Osteoblast (primary cell): ENCODE data around the gene LANCL2. TPM values are rescaled to one million over a fixed set of nuclear protein-coding genes. Genes with fewer than 3 reads are reported as not detected.

Experiments used
- DNase-seq: peaks from one replicate; pipeline ENCODE4 v3.0.0; 2011; ENCODE audit warnings: low spot score, mixed read lengths; ENCODE audit not compliant: insufficient read length; ENCODE audit errors: missing footprints
- H2AFZ ChIP-seq: 2 replicates; pipeline ENCODE4 v1.6.0; 2011; ENCODE audit warnings: mild to moderate bottlenecking, low read length
- H3K27ac ChIP-seq: 2 replicates; pipeline ENCODE4 v1.5.1; 2011; ENCODE audit warnings: mild to moderate bottlenecking, low read depth, low read length, moderate library complexity
- H3K27me3 ChIP-seq: 2 replicates; pipeline ENCODE4 v1.6.0; 2012; ENCODE audit warnings: mild to moderate bottlenecking, control low read depth, inconsistent platforms, low read length, moderate library complexity; ENCODE audit not compliant: insufficient read depth
- H3K36me3 ChIP-seq: 2 replicates; pipeline ENCODE4 v1.5.1; 2011; ENCODE audit warnings: mild to moderate bottlenecking, low read length, control low read depth, moderate library complexity; ENCODE audit not compliant: insufficient read depth
- H3K4me1 ChIP-seq: 2 replicates; pipeline ENCODE4 v1.5.1; 2011; ENCODE audit warnings: mild to moderate bottlenecking, low read length, control low read depth, moderate library complexity; ENCODE audit not compliant: insufficient read depth
- H3K4me2 ChIP-seq: 2 replicates; pipeline ENCODE4 v1.6.0; 2011; ENCODE audit warnings: mild to moderate bottlenecking, low read length; ENCODE audit not compliant: insufficient read depth
- H3K4me3 ChIP-seq: fragments of 200-600 bp; sonication (generic); 3 replicates; pipeline ENCODE4 v1.5.1; 2012; ENCODE audit warnings: mild to moderate bottlenecking, low read length, inconsistent platforms; ENCODE audit not compliant: insufficient read depth
- H3K79me2 ChIP-seq: 2 replicates; pipeline ENCODE4 v1.6.0; 2012; ENCODE audit warnings: mild to moderate bottlenecking, low read length, control low read depth, inconsistent platforms; ENCODE audit not compliant: insufficient read depth
- H3K9me3 ChIP-seq: 2 replicates; pipeline ENCODE4 v1.5.1; 2011; ENCODE audit warnings: low read depth, low read length, control low read depth
- H4K20me1 ChIP-seq: 2 replicates; pipeline ENCODE4 v1.6.0; 2012; ENCODE audit warnings: mild to moderate bottlenecking, low read length, control low read depth; ENCODE audit not compliant: insufficient read depth
- CTCF ChIP-seq: IDR thresholded peaks from 2 replicates; pipeline ENCODE4 v1.5.1; 2011; ENCODE audit warnings: mild to moderate bottlenecking, low read depth, low read length, moderate library complexity; ENCODE audit errors: extremely low read depth
- total RNA-seq: library from RNA; depleted of rRNA; stranded (reverse); fragments of >200 nt; gene quantifications from 2 replicates; pipeline ENCODE4 v1.2.3, GENCODE V29; 2012

The LANCL2 gene
- total RNA-seq, 1 donor = 19.2 TPM

- Histone ChIP-seq H3K27me3 (no peaks in the 10 kb centered on the region), H3K4me2 (peak overlapping the region; percentile 80), H3K9me3 (no peaks in the 10 kb centered on the region), H3K79me2 (peaks cover 2% of the 10 kb centered on the region), H3K36me3 (no peaks in the 10 kb centered on the region), H2AFZ (no peak overlapping the region), H3K27ac (peak overlapping the region; percentile 72), H3K4me1 (peaks cover 32% of the 10 kb centered on the region), H3K4me3 (peak overlapping the region; percentile 27), H4K20me1 (peaks cover 22% of the 10 kb centered on the region)
- no peak for TF ChIP-seq CTCF
- peak; percentile 96 for DNase-seq
Measured at GRCh38 chr7:55477781-55478374, 112.7 kb downstream of the LANCL2 start.

- no peak for TF ChIP-seq CTCF
- peak overlapping the region; percentile 80 for H3K4me2 ChIP-seq
- H3K27me3 ChIP-seq = no peaks in the 10 kb centered on the region
- no peak overlapping the region for H2AFZ ChIP-seq
- H3K4me1 ChIP-seq = peaks cover 32% of the 10 kb centered on the region
- H3K4me3 ChIP-seq = peak overlapping the region; percentile 5
- H3K9me3 ChIP-seq = no peaks in the 10 kb centered on the region
- peaks cover 2% of the 10 kb centered on the region for H3K79me2 ChIP-seq
- H4K20me1 ChIP-seq = peaks cover 26% of the 10 kb centered on the region
- no peaks in the 10 kb centered on the region for H3K36me3 ChIP-seq
- peak overlapping the region; percentile 72 for H3K27ac ChIP-seq
- DNase-seq = no peak
Measured at GRCh38 chr7:55478700-55479099, 113.6 kb downstream of the LANCL2 start.

GRCh38 chr7:55481155-55481554, 116.0 kb downstream of the LANCL2 start:
- TF ChIP-seq CTCF = no peak
- H3K4me1 ChIP-seq = peaks cover 27% of the 10 kb centered on the region

DNA sequence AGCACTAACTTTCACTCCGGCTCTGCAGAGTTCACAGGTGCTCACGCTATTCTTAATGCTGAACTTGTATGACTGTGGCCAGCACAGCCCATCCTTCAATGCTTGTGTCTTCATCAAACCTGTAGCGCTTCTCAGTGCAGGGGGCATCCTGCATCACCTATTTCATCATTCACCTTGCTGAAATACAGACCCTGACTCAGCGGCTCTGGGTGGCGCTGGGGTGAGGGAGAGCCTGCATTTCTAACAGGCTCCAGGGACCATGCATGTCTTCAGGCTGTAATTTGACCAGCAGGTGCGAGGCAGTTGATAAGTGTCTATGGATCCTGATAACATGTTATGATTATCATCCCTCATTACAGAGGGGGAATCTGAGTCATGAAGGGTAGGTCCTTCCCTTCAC, 117.9 kb downstream of the LANCL2 start:
- no peak for TF ChIP-seq CTCF
- no peaks in the 10 kb centered on the region for H3K9me3 ChIP-seq

More at GRCh38 chr7:55481155-55481554, 116.0 kb downstream of the LANCL2 start:
- Histone ChIP-seq H3K4me3 (no peak overlapping the region), H3K27ac (no peak overlapping the region), H4K20me1 (peaks cover 18% of the 10 kb centered on the region), H3K36me3 (no peaks in the 10 kb centered on the region), H3K79me2 (peaks cover 2% of the 10 kb centered on the region), H3K9me3 (no peaks in the 10 kb centered on the region), H3K4me2 (no peak overlapping the region), H2AFZ (no peak overlapping the region), H3K27me3 (no peaks in the 10 kb centered on the region)
- peak; percentile 39 for DNase-seq

More for the DNA sequence above, 117.9 kb downstream of the LANCL2 start:
- H3K4me1 ChIP-seq = peaks cover 9% of the 10 kb centered on the region
- no peak overlapping the region for H3K27ac ChIP-seq
- DNase-seq = peak; percentile 41
- no peaks in the 10 kb centered on the region for H3K36me3 ChIP-seq
- no peaks in the 10 kb centered on the region for H3K79me2 ChIP-seq
- no peak overlapping the region for H2AFZ ChIP-seq
- no peak overlapping the region for H3K4me3 ChIP-seq
- no peaks in the 10 kb centered on the region for H3K27me3 ChIP-seq
- peaks cover 7% of the 10 kb centered on the region for H4K20me1 ChIP-seq
- no peak overlapping the region for H3K4me2 ChIP-seq

Other genes with a start within 250 kb of the LANCL2 start
- gene VOPP1, start 207.2 kb downstream of the LANCL2 start, total RNA-seq = 74.6 TPM in 2 replicates